Fibroblast of skin of left quadriceps (primary cell): ENCODE data around the gene METTL26.
"Not testable (repeated sequence)": the region's sequence is repeated elsewhere in the genome, so short reads cannot be mapped to it uniquely, and the experiment has no call there.

Experiments used
- DNase-seq, 2 experiments: peaks; one replicate each; pipeline ENCODE4 v3.0.0-alpha.2; 2013; ENCODE audit warnings: low read depth in 2 of 2

The METTL26 gene

DNA sequence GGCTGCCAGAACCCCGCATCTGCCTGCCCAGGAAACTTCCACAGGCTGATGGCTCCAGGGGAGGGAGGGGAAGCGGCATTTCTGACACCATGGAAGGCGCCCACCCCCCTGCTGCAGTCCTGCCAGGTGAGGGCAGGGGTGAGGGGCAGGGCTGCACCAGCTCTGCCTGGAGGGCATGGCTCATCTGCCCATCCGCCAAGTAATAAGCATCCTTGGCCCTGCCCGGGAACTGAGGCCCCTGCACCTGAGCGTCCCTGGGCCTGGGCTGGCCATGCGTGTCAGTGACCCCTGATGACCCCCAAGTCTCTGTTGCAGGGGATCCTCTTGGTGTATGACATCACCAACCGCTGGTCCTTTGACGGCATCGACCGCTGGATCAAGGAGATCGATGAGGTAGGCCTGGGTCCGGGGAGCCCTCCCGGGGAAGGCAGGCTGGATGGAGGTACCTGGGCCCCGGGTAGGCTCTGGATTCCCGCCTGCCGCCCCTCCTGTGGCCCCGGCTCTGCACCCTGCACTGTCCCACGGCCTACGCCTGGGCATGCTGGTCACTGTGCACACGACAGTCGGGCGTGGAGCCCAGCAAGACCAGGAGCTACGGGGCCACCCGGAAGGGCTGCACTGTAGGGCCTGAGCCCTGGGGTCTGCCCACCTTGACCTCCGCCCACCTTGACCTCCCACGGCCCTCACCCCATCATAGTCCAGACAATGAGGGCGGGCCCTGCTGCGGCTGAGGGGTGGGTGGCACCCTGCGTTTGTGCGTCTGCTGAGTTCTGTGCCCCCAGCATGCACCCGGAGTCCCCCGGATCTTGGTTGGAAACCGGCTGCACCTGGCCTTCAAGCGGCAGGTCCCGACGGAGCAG, 10.8 kb downstream of the METTL26 start:
- DNase-seq: no peak

DNA sequence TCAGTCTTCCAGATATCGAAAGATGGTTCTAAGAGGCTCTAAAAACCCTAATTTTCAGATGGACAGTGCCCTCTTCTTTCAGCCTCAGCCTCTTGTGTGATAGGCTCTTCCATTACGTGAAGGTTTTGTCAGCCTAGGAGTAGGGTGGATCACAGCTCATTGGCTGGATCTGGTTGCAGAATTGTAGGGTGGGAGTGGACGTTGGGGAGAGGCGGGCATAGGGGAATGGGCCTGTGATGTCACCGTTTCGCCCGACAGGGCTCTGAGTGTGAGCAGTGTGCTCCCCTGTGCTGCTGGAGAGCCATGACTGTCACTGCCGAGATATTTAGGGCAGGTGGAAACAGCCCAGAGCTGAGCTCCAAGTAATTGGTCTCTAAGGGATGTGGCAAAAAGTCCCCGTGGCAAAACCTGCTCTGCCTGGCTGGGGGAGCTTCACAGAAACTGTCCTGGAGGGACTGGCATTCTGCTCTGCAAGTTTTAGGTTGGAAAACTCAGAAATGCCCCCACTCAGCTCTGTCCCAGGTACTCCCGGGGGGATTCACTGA, 11.5 kb downstream of the METTL26 start:
- DNase-seq: no peak

DNA sequence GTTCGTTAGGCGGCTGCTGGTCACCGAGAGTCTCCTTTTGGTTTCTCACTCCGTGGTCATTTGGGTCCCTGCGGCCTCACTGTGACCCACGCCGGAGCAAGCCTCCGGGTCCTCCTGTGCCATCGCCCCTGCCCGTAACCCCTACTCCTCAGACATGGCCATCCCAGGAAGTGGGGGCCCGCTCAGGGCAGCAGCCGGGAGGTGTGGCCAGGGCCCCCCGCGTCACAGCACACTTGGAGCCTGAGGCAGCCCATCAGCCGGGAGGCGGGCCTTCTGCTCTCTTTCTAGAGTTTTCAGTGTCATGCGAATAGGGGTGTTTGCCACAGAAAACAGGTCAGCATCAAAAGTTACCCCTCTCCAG, 13.2 kb downstream of the METTL26 start:
- DNase-seq: no peak

DNA sequence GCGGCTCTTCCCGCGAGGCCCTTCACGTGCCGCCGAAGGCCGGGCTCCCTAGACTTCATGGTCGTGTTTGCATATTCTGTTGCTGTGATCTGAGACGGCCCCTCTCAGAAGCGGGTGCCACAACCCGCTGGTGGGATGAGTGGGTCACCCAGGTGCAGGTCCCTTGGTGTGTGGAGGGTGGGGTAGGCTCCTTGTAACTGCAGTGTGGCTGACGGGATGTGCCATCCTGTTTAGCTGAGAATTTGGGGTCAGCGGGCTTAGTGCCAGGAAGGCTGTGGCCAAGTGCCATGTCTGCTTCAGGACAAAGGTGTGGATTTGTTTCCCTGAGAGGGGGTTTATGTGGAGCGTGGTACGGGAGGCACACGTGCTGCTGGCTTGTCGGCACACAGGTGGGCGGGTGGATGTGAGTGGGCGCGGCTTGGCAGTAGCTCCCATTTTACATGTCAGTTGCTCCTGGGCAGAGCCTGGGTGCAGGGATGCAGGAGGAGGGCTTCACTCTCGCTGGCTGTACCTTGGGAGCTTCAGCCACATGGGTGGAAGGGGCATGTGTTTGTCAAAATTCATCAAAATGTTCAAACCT, 14.5 kb downstream of the METTL26 start:
- DNase-seq: no peak

DNA sequence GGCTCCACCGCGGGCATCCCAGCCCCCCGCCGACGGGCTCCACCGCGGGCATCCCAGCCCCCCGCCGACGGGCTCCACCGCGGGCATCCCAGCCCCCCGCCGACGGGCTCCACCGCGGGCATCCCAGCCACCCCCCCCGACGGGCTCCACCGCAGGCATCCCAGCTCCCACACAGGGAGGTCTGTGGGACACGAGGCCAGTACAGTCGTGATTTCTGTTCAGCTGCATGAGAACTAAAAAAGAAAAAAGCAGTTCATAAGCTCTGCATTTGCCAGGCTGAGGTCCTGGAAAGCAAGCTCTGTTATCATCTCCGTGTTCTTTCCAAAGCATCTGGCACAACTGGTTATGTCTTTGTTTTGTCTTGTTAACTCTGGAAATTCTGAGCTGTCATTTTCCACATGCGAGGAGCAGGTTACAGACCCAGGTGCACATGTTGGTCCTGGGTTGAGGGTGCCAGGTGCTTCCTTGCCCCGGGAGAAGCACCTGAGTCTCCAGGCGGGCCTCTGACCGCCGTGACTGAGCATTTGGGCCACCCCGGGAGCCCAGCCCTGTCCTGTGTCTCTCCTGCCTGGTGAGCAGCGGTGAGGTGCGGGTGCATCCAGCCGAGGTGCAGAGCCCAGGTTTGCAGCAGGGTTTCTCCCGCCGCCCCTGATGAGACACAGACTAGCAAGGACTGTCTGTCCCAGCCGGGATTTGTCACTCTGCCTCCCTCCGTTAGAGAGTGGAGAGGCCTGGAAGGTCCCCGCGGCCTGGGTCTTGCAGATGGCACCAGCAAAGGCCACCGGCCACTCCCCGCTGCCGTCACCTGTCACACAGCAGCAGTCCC, 15.2 kb downstream of the METTL26 start:
- no peak for DNase-seq

DNA sequence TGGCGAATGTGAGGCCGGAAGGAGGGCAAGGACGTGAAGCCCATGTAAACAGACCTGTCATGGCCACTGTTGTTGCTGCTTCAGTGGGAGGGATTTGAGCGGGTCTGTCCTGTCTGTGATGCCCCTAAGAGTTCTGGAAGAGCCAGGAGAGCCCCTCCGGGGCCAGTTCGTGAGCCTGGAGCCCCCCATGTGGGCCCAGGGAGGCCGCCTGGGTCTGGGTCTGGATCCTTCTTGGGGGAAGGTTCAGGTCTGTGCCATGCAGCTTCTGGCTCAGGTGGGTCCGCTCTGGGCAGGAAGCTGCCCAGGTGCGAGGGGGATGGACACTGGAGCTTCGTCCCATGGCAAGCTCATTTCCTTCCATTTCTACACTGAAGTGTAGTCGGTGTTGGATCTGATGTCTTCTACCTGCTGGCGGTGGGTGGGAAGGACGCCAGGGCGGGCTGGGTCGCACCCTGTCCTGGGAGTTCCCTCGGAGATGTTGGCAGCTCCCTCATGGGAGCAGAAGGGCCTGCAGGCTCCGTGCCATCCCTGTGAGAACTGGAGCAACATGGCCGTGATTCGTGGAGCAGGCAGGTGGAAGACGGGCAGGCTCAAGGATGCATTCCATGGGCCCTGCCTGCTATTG, 16.5 kb downstream of the METTL26 start:
- DNase-seq: no peak

DNA sequence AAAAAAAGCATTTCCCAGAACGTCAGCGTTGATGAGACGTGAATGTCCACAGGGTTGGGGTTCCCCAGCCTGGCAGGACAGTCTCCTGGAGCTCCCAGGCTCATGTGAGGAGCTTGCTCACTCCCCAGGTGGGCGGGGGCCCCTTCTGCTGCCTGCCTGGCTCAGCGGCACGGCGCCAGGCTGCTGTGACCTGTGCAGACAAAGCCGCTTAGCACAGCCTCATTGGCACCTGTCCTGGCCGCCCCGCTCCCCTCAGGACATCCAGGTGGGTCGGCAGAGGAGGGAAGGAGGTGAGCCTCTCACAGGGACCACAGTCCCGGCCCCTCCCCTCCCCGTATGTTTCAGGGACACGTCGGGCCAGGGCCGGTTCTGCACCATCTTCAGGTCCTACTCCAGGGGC, 18.2 kb downstream of the METTL26 start:
- DNase-seq: no peak

DNA sequence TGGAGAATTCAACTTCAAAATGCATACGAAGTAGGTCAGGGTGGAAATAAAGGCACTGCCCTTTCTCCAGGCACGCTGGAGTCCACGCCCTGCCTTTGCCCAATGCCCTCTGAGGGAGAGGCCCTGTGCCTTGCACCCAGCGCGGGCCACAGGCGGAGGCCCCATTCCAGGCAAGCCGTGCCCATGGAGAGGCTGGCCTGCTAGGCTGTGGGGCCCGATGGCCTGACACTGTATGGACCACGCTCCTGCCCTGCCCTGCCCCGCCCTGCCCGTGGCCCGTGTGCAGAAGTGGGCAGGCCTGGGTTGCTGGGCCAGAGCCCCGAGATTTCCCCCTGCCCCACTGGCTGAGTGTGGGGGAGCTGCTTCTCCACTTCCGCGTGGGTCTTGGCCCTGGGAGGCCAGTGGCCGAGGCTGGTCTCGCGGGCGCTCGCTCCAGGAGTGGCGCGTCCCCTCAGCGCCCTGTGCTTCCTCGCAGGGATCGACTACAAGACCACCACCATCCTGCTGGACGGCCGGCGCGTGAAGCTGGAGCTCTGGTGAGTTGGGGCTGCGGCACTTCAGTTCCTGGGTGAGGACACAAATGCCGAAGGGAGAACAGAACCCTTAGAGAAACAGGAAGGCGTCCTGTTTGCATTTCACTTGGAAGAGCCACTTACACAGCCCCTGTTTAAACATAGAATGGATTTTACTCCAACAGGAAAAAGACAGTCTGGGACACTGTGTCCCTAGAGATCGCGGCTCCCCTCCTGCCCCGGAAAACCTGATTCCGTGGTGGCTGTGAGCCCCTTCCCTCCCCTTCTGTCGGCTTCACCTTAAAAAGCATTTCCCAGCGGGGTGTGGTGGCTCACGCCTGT, 19.1 kb downstream of the METTL26 start:
- no peak for DNase-seq

DNA sequence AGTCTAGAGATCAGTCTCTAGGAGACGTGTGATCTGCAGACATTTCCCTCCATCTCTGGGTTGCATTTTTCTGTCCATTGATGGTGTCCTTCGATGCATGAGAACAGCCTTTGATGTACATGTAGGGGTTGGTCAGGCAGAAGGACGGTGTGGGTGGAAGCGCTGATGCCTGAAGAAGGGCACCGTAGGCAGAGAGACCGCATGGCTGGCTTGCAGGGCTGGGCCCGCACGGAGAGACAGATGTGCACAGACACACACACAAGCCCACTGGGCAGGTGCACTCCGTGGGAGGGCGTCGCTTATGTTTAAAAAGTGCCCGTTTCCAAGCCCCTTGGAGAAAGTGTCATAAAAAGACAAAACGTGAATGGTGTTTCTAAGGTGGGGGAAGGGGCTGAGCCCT, 21.0 kb downstream of the METTL26 start:
- no peak for DNase-seq

DNA sequence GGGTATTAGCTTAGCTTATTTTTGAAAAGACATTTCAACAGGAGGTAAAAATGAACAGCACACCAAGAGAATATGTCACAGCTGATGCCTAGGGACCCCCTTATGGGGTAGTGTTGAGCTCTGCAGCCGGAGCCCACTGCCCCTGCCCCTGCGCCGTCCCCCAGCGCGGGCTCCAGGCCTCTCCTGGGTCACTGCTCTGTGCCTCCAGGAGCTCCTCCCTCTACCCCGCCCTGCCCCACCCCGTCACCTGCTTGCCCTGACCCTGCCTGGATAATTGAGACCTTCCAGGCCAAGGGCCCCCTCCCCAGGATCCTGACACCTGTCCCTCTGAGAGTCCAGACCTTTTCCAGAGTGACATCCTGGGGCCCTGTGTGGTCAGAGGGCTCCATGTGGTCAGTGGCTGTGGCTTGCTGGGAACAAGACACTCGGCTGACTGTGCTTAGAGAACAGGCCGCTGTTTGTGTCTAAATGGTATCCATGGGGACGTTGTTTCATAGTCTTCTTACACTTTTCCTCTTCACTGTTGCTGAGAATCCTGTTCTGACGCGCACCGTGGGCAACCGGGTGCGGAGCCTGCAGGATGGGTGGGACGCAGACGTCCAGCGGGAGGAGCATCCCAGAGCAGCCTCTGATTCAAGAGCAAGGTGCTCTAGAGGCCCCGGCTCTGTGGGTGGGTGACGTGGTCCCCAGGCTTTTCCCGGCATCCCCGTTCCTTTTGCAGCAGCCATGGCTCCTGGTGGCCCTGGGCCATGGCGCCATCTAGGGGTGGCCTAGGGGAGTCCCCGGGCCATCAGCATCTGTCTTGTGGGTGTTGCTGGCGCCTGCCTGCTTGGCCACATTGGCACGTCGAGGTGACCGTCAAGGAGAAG, 25.4 kb downstream of the METTL26 start:
- DNase-seq: no peak

DNA sequence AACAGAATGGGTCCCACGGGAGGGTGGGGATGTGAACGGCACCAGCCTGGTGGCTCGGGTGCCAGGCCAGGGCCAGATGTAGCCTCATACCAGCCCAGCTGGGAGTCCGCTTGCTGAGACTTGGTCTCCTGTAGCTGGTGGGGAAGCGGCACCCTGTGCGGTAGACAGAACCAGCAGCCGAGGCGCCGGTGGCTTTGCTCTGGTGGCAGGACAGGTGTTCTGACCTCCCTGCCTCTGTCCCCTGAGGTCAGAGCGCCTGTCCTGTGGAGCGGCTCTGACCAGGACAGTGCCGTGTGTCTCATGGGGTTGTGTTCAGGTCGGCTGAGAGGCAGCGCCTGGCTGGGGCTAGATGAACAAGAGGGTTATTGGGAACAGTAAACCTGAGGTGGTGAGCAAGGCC, 26.1 kb downstream of the METTL26 start:
- no peak for DNase-seq

DNA sequence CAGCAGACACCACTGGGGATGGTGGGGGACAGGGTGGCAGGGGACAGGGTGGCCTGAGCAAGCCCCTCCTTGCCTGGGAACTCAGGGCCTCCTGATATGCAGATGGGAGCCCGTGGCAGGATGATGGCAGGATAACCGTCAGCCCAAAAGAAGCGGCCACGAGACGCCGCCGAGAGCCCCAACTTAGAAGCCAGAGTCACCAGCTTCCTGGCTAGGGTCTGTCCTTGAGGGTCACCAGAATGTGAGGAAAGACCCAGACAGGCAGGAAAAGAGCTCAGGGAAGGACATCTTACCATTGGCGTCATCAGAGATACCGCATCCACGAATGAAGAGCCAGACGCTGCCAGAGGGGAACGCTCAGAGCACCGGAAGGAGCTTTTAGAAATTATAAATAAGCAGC, 26.8 kb downstream of the METTL26 start:
- no peak for DNase-seq

DNA sequence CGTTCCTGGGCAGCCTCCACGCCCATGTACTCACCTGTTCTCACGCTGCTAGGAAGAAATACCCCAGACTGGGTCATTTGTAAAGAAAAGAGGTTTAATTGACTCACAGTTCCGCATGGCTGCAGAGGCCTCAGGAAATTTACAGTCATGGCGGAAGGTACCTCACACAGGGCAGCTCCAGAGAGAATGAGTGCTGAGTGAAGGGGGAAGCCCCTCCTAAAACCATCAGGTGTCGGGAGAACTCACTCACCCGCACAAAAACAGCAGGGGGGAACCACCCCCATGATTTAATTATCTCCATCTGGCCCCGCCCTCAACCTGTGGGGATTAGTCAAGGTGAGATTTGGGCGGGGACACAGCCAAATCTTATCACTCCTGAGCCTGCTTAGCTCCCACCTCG, 28.1 kb downstream of the METTL26 start:
- no peak for DNase-seq

DNA sequence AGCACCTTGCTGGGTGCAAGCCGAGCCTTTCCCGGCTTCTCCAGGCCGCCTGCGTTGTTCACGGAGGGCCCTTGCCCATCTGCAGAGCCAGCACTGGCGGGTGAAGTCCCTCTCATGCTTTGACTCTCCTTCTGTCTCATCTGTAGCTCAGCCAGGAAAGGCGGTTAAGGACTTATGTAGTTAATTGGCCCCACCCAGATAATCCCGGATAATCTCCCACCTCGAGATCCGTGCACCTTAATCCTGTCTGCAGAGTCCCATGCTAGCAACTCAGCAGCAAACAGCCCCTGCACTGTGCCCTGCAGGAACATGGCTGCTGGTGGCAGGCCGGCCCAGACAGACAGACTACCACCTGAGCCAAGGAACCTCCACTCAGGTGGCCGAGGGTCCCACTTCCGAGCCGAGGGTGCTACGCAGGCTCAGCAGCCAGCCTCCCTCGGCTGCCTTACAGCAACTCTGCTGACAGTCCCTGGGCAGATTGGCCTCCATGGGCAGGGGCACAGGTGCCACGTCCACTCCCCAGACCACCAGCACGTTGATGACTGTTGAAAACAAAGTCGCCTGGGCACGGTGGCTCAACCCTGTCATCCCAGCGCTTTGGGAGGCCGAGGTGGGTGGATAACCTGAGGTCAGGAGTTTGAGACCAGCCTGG, 29.3 kb downstream of the METTL26 start:
- DNase-seq: no peak

DNA sequence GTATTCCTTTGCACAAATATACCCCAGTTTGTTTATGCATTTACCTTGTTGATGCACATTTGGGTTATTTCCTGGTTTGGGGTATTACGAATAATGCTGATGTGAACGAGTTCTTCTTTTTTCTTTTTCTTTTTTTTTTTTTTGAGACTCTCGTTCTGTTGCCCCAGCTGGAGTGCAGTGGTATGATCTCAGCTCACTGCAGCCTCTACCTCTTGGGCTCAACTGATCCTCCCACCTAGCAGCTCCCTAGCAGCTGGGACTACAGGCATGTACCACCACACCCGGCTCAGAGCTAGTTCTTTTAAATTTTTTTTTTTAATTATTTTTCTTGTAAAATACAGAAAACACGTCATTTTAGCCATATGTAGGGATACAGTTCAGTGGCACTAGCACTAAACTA, 32.2 kb downstream of the METTL26 start:
- DNase-seq: no peak

DNA sequence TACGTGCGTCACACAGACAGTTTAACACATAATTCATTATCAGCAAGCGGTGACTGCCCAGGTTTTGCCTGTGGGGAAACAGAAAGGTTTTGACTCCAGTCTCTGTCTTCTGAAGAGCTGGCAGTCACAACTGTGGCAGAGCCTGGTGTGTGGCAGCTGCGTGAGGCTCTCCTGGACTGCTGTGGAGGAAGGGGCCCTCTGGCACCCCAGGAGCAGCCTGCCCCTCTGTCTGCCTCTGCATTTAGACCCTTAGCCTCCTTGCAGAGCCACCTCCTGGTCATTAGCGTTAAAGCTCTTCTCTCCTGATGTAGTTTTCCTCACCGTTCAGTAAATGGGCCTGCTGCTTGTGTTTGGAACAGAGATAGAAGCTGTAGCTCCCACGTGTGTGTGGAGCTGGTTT, 35.3 kb downstream of the METTL26 start:
- DNase-seq: no peak

DNA sequence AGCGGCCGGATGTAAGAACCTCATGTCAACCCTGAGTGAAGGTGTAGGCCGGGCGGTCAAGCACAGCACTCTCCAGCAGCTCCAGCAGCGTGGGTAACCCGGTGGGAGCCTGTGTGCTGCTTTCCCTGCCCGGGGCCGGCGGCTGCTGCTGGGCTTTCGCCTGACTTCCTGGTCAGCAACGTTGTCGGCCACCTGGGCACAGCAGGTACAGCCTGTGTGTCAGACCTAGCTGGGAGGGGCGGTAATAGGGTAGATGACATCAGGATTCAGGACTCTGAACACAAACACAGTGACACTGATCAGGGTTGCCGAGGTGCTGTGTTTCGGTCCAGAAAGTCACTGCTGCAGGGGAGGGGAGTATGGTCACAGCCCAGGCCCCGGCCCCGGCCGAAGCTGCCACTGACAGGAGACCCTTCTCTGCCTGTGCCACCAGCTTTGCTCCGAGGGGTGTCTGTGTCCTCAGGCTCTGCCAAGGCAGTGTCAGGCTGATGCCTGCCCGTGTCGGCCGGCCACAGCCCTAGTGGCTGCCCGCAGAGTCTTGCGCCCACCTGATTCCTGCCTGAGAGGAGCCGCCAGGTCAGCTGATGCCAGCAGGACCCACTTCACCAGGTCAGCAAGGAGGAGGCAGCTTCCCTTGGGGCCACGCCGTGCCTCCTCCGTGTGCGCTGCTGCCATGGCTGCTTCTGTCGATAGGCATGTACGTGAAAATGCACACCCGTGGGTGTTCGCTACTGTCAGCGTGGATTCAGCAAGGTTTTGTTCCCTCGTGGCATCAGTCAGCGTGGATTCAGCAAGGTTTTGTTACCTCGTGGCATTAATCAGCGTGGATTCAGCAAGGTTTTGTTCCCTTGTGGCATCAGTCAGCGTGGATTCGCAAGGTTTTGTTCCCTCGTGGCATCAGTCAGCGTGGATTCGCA, 37.0 kb downstream of the METTL26 start:
- DNase-seq: no peak

DNA sequence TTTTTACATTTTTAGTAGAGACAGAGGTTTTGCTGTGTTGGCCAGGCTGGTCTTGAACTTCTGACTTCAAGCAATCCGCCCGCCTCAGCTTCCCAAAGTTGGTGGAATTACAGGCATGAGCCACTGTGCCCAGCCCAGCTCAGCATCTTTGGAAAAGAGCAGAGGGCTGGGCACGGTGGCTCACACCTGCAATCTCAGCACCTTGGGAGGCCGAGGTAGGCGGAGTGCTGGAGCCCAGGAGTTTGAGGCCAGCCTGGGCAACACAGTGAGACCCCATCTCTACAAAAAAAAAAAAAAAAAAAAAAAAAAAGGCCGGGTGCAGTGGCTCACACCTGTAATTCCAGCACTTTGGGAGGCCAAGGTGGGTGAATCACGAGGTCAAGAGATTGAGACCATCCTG, 38.5 kb downstream of the METTL26 start:
- DNase-seq: not testable (repeated sequence)

DNA sequence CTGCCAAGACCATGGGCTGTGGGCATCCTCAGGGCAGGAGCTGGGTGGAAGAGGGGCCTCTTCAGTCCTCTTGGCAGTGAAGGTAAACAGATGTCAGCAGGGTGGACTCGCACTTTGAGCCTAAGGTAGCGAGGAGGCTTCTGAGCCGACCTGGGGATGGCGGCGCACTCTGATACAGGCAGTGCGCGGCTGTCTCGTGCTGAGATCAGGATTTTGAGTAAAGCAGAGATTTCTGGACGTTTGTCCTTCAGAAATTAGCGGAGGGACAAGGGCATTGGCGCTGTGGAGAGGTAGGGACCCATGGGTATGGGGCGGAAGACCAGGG, 39.4 kb downstream of the METTL26 start:
- DNase-seq: no peak
